ENCODE data around the gene SCGB1D4. TPM values are rescaled to one million over a fixed set of nuclear protein-coding genes. Genes with fewer than 3 reads are reported as not detected.
"Not testable (repeated sequence)": the region's sequence is repeated elsewhere in the genome, so short reads cannot be mapped to it uniquely, and the experiment has no call there.

SCGB1D4 gene, protein sequence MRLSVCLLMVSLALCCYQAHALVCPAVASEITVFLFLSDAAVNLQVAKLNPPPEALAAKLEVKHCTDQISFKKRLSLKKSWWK
- 0.14 TPM for total RNA-seq
- polyA plus RNA-seq: 7.5 TPM
- long read RNA-seq, donor 1: 0 reads
- long read RNA-seq, donor 2: 0 reads
- long read RNA-seq, donor 3: 0 reads
- long read RNA-seq, donor 4: 0 reads
- long read RNA-seq, donor 5: 0 reads
- long read RNA-seq, donor 6: 0 reads
- long read RNA-seq, donor 7: 0 reads
- long read RNA-seq, donor 8: 0 reads
- long read RNA-seq, donor 9: 0 reads
- long read RNA-seq, donor 10: 0 reads

DNA sequence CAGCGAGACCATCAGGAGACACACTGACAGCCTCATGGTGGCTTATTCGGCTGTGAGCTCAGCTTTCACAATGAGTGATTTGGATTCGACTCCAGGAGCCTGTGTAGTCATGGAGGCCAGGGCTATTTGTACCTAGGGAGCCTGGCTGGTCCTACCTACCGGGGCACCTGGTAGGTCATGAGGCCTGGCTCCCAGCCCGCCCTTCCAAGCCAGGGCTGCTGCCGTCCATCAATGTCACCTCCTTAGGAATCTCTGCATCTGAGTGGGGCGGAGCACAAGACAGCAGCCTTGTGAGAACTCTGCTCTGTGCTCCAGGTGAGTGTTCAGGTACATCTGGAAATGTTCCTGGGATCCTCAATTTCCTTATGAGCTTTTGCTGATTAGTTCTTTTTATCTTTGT, at the start of gene SCGB1D4:
SCGB1D4 (minus strand) TSS at position 101 of the 400 bp plus-strand sequence; CDS start at position 36, 65 bp downstream.
- H3K27me3 ChIP-seq (ENCODE audit: control insufficient read depth in 2 of 2, insufficient read depth in 1 of 2, low read length in 1 of 2): peaks cover 3% of the 10 kb centered on the region in 2 donors
- no peaks in the 10 kb centered on the region for H3K36me3 ChIP-seq (ENCODE audit: control insufficient read depth in 2 of 2, insufficient read depth in 2 of 2, low read length in 1 of 2)
- no peaks in the 10 kb centered on the region for H3K4me1 ChIP-seq (ENCODE audit: control insufficient read depth in 2 of 2, insufficient read depth in 2 of 2, low read length in 2 of 2)
- no peak for DNase-seq (ENCODE audit: low read depth in 6 of 9, low spot score in 9 of 9)
- 82% methylated on average over 7 of the region's 7 CpGs for WGBS
- no peak within 1 kb of the TSS for H3K27ac ChIP-seq (ENCODE audit: low read depth in 1 of 2, low read length in 1 of 2)
- no peak within 1 kb of the TSS for H3K4me3 ChIP-seq (ENCODE audit: low read length in 2 of 2)
- H3K9me3 ChIP-seq (ENCODE audit: control insufficient read depth in 2 of 2, insufficient read depth in 1 of 2, low read length in 1 of 2): no peaks in the 10 kb centered on the region

DNA sequence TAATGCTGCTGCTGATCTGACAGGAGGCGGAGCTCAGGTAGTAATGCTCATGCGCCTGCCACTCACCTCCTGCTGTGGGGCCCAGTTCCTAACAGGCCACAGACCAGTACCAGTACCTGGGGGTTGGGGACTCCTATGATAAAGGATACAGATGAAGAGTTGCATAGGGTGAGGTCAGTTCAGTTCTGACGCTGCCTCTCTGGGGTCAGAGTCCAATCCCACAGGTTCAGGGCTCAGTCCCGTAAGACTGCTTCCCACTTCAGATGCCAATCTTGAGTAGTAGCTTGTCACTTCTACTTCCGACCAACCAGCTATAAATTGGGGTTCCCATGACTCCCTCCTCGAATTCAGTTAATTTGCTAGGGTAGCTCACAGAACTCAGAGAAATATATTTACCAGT, 47.0 kb upstream of the SCGB1D4 start:
- Histone ChIP-seq H3K27ac (ENCODE audit: low read depth in 1 of 2, low read length in 1 of 2) (no peak overlapping the region), H3K4me1 (ENCODE audit: control insufficient read depth in 2 of 2, insufficient read depth in 2 of 2, low read length in 2 of 2) (no peaks in the 10 kb centered on the region), H3K9me3 (ENCODE audit: control insufficient read depth in 2 of 2, insufficient read depth in 1 of 2, low read length in 1 of 2) (no peaks in the 10 kb centered on the region), H3K27me3 (ENCODE audit: control insufficient read depth in 2 of 2, insufficient read depth in 1 of 2, low read length in 1 of 2) (no peaks in the 10 kb centered on the region), H3K4me3 (ENCODE audit: low read length in 2 of 2) (no peak overlapping the region), H3K36me3 (ENCODE audit: control insufficient read depth in 2 of 2, insufficient read depth in 2 of 2, low read length in 1 of 2) (no peaks in the 10 kb centered on the region)
- DNase-seq (ENCODE audit: low read depth in 6 of 9, low spot score in 9 of 9): no peak
- 96% methylated on average over 6 of the region's 6 CpGs for WGBS

DNA sequence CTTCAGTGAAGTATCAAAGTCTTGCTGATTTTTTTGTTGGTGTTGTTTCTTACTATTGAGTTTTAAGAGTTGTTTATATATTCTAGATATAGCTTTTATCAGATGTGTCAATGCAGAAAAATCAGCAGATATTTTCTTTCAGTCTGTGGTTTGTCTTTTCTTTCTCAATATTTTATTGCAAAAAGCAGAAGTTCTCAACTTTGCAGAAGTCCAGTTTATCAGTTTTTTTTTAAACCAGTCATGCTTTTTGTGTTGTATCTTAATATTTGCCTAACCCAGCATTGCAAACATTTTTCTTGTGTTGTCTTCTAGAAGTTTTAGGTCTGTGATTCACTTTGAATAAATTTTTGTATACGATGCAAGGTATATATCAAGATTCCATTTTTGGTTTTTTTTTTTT, 45.3 kb upstream of the SCGB1D4 start:
- WGBS: 93% methylated on average over 1 of the region's 1 CpG
- Histone ChIP-seq H3K4me3 (ENCODE audit: low read length in 2 of 2) (no peak overlapping the region), H3K27me3 (ENCODE audit: control insufficient read depth in 2 of 2, insufficient read depth in 1 of 2, low read length in 1 of 2) (no peaks in the 10 kb centered on the region), H3K4me1 (ENCODE audit: control insufficient read depth in 2 of 2, insufficient read depth in 2 of 2, low read length in 2 of 2) (no peaks in the 10 kb centered on the region), H3K27ac (ENCODE audit: low read depth in 1 of 2, low read length in 1 of 2) (no peak overlapping the region), H3K9me3 (ENCODE audit: control insufficient read depth in 2 of 2, insufficient read depth in 1 of 2, low read length in 1 of 2) (no peaks in the 10 kb centered on the region), H3K36me3 (ENCODE audit: control insufficient read depth in 2 of 2, insufficient read depth in 2 of 2, low read length in 1 of 2) (no peaks in the 10 kb centered on the region)
- DNase-seq (ENCODE audit: low read depth in 6 of 9, low spot score in 9 of 9): no peak

DNA sequence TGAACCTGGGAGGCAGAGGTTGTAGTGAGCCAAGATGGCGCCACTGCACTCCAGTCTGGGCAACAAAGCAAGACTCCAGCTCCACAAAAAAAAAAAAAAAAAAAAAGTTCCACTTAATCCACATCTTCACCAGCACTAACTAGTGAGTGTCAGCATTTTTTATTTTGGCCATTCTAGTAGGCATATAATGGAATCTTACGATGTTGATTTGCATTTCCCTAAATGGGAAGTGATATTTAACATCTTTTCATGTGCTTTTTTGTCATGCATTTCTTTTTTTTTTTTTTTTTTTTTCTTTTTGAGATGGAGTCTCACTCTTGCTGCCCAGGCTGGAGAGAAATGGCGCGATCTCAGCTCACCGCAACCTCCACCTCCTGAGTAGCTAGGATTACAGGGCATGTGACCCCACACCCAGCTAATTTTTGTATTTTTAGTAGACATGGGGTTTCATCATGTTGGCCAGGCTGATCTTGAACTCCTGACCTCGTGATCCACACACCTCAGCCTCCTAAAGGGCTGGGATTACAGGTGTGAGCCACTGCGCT, 44.8 kb upstream of the SCGB1D4 start:
- H3K36me3 ChIP-seq (ENCODE audit: control insufficient read depth in 2 of 2, insufficient read depth in 2 of 2, low read length in 1 of 2); H3K4me3 ChIP-seq (ENCODE audit: low read length in 2 of 2); H3K27me3 ChIP-seq (ENCODE audit: control insufficient read depth in 2 of 2, insufficient read depth in 1 of 2, low read length in 1 of 2); DNase-seq (ENCODE audit: low read depth in 6 of 9, low spot score in 9 of 9); H3K4me1 ChIP-seq (ENCODE audit: control insufficient read depth in 2 of 2, insufficient read depth in 2 of 2, low read length in 2 of 2); H3K9me3 ChIP-seq (ENCODE audit: control insufficient read depth in 2 of 2, insufficient read depth in 1 of 2, low read length in 1 of 2); H3K27ac ChIP-seq (ENCODE audit: low read depth in 1 of 2, low read length in 1 of 2): not testable (repeated sequence)
- WGBS: 96% methylated on average over 7 of the region's 7 CpGs

DNA sequence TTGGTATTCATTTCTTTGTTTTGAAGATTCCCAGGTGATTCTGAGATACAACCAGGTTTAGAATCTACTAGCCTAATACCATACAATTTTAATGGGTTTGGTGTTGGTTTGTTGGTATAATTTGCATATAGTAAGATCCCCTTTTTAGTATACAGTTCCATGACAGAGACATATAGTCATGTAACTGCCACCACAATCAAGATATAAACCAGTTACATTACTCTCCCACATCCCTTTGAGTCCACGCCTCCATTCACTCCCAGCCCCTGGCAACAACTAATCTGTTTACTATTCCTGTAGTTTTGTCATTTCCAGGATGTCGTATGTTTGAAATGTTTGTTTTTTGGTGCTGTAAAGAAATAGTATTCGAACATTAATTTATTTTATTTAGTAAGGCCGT, 42.7 kb upstream of the SCGB1D4 start:
- Histone ChIP-seq H3K4me3 (ENCODE audit: low read length in 2 of 2) (no peak overlapping the region), H3K27ac (ENCODE audit: low read depth in 1 of 2, low read length in 1 of 2) (no peak overlapping the region), H3K9me3 (ENCODE audit: control insufficient read depth in 2 of 2, insufficient read depth in 1 of 2, low read length in 1 of 2) (peaks cover 0 to 4% of the 10 kb centered on the region in 2 donors), H3K4me1 (ENCODE audit: control insufficient read depth in 2 of 2, insufficient read depth in 2 of 2, low read length in 2 of 2) (peaks cover 0 to 8% of the 10 kb centered on the region in 2 donors), H3K27me3 (ENCODE audit: control insufficient read depth in 2 of 2, insufficient read depth in 1 of 2, low read length in 1 of 2) (peaks cover 2 to 22% of the 10 kb centered on the region in 2 donors), H3K36me3 (ENCODE audit: control insufficient read depth in 2 of 2, insufficient read depth in 2 of 2, low read length in 1 of 2) (no peaks in the 10 kb centered on the region)
- 94% methylated on average over 4 of the region's 4 CpGs for WGBS
- no peak for DNase-seq (ENCODE audit: low read depth in 6 of 9, low spot score in 9 of 9)

DNA sequence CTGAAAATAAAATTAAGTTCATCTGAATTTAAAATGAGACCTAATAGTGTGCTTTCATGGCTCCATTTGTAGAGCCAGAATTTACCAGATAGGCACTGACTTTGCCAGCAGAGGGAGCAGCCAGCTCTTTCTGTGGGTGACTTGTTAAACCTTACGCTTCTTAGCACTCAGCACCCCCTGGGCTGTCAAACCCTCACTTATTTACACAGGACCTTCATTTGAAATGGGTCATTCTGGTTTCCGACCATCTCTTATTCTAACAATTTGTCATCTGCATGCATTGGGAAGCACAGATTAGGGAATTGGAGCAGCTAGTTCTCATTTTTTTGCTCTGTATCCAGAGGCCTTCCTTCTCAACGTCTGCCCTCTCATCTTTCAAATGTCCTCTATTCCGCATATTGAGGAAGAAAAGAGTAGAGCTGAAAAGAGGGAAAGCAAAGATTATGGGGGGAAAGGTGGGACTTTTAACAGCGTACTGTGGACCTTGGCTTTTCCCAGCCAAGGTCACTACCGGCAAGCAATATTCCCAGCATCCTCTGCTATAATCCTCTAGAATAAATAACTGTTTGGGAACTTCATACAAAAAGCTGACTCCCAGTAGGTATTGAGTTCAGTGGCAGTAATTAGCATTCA, 41.5 kb upstream of the SCGB1D4 start:
- peak in 8 of 9 donors; percentile 6 to 69 (median 28) for DNase-seq (ENCODE audit: low read depth in 6 of 9, low spot score in 9 of 9)
- no peak overlapping the region for H3K27ac ChIP-seq (ENCODE audit: low read depth in 1 of 2, low read length in 1 of 2)
- H3K9me3 ChIP-seq (ENCODE audit: control insufficient read depth in 2 of 2, insufficient read depth in 1 of 2, low read length in 1 of 2): peaks cover 0 to 4% of the 10 kb centered on the region in 2 donors
- H3K36me3 ChIP-seq (ENCODE audit: control insufficient read depth in 2 of 2, insufficient read depth in 2 of 2, low read length in 1 of 2): no peaks in the 10 kb centered on the region
- no peak overlapping the region for H3K4me3 ChIP-seq (ENCODE audit: low read length in 2 of 2)
- 93% methylated on average over 6 of the region's 6 CpGs for WGBS
- H3K27me3 ChIP-seq (ENCODE audit: control insufficient read depth in 2 of 2, insufficient read depth in 1 of 2, low read length in 1 of 2): peaks cover 2 to 34% of the 10 kb centered on the region in 2 donors
- peaks cover 0 to 8% of the 10 kb centered on the region in 2 donors for H3K4me1 ChIP-seq (ENCODE audit: control insufficient read depth in 2 of 2, insufficient read depth in 2 of 2, low read length in 2 of 2)

DNA sequence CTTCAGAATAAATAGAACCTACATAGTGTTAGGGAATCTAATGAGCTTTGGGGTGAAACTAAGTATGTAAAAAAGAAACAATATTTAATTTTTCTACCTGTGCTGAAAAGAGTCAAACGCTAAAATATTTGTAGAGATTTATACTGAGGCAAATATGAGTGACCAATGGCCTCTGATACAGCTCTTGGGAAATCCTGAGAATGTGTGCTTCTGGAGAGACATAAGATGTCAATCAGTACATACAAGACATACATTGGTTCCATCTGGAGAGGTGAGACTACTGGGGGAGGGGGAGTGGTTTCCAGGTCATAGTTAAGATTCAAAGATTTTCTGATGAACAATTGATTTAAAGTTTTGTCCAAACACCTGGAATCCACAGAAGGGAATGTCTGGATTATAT, 39.3 kb upstream of the SCGB1D4 start:
- Histone ChIP-seq H3K4me1 (ENCODE audit: control insufficient read depth in 2 of 2, insufficient read depth in 2 of 2, low read length in 2 of 2) (peaks cover 0 to 8% of the 10 kb centered on the region in 2 donors), H3K9me3 (ENCODE audit: control insufficient read depth in 2 of 2, insufficient read depth in 1 of 2, low read length in 1 of 2) (peaks cover 0 to 4% of the 10 kb centered on the region in 2 donors), H3K36me3 (ENCODE audit: control insufficient read depth in 2 of 2, insufficient read depth in 2 of 2, low read length in 1 of 2) (no peaks in the 10 kb centered on the region), H3K4me3 (ENCODE audit: low read length in 2 of 2) (peak overlapping the region; percentile 63), H3K27ac (ENCODE audit: low read depth in 1 of 2, low read length in 1 of 2) (no peak overlapping the region), H3K27me3 (ENCODE audit: control insufficient read depth in 2 of 2, insufficient read depth in 1 of 2, low read length in 1 of 2) (peaks cover 2 to 38% of the 10 kb centered on the region in 2 donors)
- 73% methylated on average over 1 of the region's 1 CpG for whole genome bisulfite sequencing
- no peak for DNase-seq (ENCODE audit: low read depth in 6 of 9, low spot score in 9 of 9)

DNA sequence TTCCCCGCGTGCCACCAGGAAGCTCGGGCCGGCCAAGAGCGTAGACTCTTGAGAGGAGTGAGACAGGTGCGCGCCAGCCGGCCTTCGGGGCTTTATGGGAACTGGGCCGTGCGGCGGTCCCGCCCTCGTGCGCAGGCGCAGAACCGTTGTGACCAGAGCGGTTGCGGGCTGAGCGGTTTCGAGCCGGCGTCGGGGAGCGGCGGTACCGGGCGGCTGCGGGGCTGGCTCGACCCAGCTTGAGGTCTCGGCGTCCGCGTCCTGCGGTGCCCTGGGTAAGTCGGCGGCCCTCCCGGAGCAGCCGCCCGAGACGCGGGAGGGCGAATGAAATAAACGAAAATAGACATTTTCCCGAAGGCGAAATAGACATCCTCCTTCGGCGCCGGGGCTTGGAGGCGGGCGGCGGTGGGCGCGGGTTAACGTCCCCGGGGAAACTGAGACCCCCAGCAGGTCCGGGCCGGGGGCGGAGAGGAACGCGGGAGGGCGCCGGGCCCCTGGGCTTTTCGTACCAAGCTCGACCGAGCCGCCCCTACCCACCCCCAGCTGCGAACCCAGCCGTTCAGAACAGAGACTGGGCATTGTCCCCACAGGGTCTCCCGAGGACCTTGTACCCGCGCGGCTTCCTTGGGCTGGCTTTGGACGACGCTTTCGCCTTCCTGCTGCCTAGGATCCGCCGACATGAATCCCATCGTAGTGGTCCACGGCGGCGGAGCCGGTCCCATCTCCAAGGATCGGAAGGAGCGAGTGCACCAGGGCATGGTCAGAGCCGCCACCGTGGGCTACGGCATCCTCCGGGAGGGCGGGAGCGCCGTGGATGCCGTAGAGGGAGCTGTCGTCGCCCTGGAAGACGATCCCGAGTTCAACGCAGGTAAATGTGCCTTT, 38.7 kb upstream of the SCGB1D4 start, which contains the start of gene ASRGL1:
ASRGL1 (plus strand) TSS at position 146 of the 879 bp plus-strand sequence; CDS start at position 676, 530 bp downstream.
- Histone ChIP-seq H3K36me3 (ENCODE audit: control insufficient read depth in 2 of 2, insufficient read depth in 2 of 2, low read length in 1 of 2) (no peaks in the 10 kb centered on the region), H3K4me1 (ENCODE audit: control insufficient read depth in 2 of 2, insufficient read depth in 2 of 2, low read length in 2 of 2) (peaks cover 0 to 8% of the 10 kb centered on the region in 2 donors), H3K27ac (ENCODE audit: low read depth in 1 of 2, low read length in 1 of 2) (no peak within 1 kb of the TSS), H3K27me3 (ENCODE audit: control insufficient read depth in 2 of 2, insufficient read depth in 1 of 2, low read length in 1 of 2) (peaks cover 2 to 43% of the 10 kb centered on the region in 2 donors), H3K4me3 (ENCODE audit: low read length in 2 of 2) (peak within 1 kb of the TSS; percentile 63), H3K9me3 (ENCODE audit: control insufficient read depth in 2 of 2, insufficient read depth in 1 of 2, low read length in 1 of 2) (peaks cover 0 to 4% of the 10 kb centered on the region in 2 donors)
- WGBS: 1% methylated on average over 98 of the region's 98 CpGs
- DNase-seq (ENCODE audit: low read depth in 6 of 9, low spot score in 9 of 9): peak in 7 of 9 donors; percentile 23 to 79 (median 49)

All from thymus (tissue), 14 donors.